HK-2 (cell line): ENCODE measurements around the gene RCN2.
"Not testable (repeated sequence)": the region's sequence is repeated elsewhere in the genome, so short reads cannot be mapped to it uniquely, and the experiment has no call there.

Source experiments
- DNase-seq: peaks from one replicate; pipeline ENCODE4 v3.0.0-alpha.2; 2018; ENCODE audit not compliant: unreplicated experiment

RCN2 gene

GRCh38 chr15:76932135-76932966, 802 bp downstream of the RCN2 start:
- DNase-seq: peak; percentile 1

DNA sequence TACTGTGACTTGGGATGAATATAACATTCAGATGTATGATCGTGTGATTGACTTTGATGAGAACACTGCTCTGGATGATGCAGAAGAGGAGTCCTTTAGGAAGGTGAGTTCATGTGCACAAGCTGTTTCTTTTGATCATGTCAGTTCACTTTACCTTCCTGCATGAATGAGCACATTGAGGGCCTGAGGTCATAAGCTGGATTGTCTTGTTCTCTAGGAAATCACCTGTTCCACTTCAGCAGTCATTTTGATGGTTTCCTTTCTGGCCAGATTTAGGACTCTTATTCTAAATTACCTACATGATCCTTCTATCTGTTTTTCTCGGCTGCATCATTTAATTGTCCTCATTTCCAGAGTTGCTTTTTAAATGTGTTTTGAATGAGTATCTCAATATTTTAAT, 4.1 kb downstream of the RCN2 start:
- DNase-seq: peak; percentile 4

DNA sequence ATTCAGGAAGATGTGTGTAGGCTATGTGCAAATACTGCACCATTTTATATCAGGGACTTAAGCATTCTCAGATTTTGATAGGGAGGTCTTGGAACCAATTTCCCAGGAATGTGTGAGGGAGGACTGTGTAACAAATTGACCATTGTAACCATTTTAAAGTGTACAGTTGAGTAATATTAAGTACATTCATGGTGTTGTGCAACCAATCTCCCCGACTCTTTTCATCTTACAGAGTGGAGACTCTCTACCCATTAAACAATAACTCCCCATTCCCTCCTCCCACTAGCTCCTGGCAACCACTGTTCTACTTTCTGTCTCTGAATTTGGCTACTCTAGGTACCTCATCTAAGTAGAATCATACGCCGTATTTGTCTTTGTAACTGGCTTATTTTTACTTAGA, 5.1 kb downstream of the RCN2 start:
- DNase-seq: no peak

DNA sequence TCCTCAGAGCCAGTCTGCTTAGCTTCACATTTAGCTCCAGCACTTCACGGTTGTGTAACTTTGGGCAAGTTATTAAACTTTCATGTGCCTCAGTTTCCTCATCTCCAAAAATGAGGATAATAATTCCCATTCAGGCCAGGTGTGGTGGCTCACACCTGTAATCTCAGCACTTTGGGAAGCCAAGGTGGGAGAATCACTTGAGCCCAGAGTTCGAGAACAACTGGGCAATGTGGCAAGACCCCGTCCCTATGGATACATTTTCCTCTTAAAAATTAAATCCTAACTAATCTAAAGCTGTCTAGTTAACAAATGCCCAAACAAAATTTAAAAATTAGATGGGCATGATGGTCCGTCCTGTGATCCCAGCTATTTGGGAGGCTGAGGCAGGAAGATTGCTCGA, 7.2 kb downstream of the RCN2 start:
- no peak for DNase-seq

GRCh38 chr15:76939715-76940114, 8.2 kb downstream of the RCN2 start:
- no peak for DNase-seq

DNA sequence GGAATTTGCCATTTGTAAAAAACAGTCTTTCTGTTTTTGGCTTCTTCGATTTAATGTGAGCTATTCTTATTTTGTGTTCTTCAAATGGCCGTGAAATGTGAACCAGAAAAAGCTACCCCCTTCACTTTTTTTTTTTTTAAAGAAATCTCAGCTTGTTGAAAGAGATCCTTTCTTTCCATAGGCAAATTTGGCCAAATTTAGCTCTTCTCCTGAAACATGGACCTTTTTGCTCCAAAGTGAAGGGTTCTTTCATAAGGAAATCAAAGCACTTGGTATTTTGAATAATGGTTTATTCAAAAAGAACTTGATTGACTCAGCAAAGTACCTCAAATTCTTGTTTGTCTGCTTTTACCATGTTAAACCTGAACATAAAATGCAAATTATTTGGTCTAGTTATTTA, 10.1 kb downstream of the RCN2 start:
- DNase-seq: no peak

- no peak for DNase-seq
Measured at GRCh38 chr15:76942331-76942730, 10.8 kb downstream of the RCN2 start.

- DNase-seq: no peak
Measured at GRCh38 chr15:76945494-76946093, 14.0 kb downstream of the RCN2 start.

GRCh38 chr15:76947454-76947853, 15.9 kb downstream of the RCN2 start:
- DNase-seq: no peak

GRCh38 chr15:76951220-76951619, 19.7 kb downstream of the RCN2 start:
- no peak for DNase-seq

DNA sequence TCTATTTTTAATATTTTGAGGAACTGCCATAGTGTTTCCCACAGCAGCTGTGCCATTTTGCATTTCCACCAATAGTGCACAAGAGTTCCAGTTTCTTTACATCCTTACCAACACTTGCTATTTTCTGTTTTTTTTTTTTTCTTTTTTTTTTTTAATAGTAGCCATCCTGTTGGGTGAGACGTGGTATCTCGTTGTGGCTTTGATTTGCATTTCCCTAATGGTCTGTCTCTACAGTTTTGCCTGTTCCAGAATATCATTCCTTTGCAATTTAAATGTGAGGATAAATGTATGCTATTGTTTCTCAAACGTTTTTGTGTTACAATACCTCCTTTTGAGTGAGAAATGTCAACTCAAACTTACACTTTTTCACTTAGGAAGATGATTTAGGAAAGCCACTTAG, 22.4 kb downstream of the RCN2 start:
- DNase-seq: no peak

DNA sequence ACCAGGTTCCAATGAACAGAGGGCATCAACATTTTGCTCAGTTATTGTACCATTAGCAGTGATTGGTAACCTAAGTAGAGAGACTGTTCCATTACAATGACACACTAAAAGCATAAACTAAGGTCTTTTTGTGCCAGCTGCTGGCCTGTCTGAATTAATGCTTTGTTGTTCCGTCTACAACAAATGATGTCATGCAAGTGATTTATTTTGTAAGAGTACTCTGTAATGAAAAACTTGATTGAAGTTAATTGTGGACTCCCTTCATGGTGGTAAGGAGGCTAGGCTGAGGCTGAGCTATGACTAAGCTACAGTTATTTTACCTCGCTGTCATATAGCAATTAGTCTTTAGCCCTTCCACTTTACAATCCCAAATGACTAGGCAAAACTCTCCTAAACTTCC, 23.2 kb downstream of the RCN2 start:
- DNase-seq: no peak

DNA sequence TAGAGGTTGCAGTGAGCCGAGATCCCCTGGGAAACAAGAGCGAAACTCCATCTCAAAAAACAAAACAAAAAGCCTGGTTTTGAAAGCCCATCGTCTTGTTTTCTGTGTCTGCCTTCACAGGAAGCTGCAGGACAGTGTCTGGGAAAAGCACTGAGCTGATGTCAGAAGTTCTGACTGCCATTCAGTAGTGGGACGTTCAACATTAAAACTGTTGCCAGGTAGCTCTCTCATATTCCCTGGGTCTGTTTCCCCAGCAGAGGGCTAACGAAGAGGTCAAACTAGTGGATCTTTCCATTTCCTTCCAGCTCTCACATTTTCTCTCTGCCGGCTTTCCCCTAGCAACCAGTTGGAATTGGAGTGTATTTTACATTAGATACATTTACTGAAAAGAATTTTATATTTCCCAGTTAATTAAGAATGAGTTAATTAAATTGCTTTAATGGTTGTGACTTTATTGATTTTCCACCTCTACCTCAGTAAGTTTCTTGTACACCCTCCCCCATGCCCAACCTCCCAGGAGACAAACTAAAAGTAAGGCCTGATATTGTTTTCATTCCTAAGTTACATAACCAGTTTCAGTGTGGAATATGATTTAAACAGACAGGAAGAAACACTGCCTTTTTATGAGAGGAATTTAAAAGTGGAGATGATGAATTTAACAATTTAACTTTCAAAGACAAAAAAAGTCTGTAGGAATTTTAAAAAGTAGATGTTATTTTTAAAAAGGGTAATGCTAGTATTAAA, 29.9 kb downstream of the RCN2 start:
- DNase-seq: no peak

GRCh38 chr15:76962337-76963013, 30.9 kb downstream of the RCN2 start:
- no peak for DNase-seq

GRCh38 chr15:76963596-76963995, 32.0 kb downstream of the RCN2 start:
- no peak for DNase-seq

GRCh38 chr15:76964157-76964556, 32.6 kb downstream of the RCN2 start:
- no peak for DNase-seq

DNA sequence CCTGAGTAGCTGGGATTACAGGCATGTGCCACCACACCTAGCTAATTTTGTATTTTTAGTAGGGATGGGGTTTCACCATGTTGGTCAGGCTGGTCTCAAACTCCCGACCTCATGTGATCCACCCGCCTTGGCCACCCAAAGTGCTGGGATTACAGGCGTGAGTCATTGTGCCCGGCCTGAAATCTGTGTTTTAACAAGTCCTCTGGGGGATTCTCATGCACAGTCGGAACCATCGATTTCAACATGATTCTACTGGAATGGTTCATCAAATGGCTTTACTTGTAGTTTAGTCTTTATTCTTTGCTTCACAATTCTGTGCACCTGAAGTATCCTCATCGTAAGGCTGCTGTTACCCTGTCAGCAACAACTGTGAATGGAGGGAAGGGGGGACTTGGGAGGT, 34.5 kb downstream of the RCN2 start:
- not testable (repeated sequence) for DNase-seq

DNA sequence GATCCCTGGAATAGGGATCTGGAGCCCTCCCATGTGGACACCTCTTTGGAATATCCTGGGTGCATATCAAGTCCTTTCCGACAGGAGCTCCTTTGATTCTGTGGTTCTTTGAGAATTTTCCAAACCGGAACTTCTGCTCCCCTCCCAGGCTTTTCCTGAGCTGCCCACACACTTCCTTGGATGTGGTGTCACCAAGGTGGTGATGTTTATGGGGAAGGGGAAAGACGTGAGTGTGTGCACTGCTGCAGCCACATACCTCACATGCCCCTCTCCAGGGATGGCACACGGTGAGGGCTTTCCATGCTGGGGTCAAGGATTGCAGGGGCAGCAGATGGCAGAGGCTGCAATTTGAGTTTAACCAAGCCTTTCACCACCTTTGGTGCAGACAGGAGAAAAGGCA, 35.5 kb downstream of the RCN2 start:
- DNase-seq: no peak

DNA sequence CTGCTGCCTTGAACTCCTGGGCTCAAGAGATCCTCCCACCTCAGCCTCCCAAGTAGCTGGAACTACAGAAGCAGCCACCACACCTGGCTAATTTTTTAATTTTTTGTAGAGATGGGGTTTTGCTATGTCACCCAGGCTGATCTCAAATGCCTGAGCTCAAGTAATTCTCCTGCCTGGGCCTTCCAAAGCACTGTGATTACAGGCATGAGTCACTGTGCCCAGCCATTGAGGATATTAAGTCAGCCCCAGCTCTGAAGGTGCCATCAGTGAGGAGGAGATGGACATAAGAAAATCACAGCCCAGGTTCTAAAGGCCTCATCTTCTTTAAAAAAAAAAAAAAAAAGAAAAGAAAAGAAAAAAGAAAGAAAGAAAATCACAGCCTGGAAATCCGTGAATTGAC, 36.8 kb downstream of the RCN2 start:
- no peak for DNase-seq

DNA sequence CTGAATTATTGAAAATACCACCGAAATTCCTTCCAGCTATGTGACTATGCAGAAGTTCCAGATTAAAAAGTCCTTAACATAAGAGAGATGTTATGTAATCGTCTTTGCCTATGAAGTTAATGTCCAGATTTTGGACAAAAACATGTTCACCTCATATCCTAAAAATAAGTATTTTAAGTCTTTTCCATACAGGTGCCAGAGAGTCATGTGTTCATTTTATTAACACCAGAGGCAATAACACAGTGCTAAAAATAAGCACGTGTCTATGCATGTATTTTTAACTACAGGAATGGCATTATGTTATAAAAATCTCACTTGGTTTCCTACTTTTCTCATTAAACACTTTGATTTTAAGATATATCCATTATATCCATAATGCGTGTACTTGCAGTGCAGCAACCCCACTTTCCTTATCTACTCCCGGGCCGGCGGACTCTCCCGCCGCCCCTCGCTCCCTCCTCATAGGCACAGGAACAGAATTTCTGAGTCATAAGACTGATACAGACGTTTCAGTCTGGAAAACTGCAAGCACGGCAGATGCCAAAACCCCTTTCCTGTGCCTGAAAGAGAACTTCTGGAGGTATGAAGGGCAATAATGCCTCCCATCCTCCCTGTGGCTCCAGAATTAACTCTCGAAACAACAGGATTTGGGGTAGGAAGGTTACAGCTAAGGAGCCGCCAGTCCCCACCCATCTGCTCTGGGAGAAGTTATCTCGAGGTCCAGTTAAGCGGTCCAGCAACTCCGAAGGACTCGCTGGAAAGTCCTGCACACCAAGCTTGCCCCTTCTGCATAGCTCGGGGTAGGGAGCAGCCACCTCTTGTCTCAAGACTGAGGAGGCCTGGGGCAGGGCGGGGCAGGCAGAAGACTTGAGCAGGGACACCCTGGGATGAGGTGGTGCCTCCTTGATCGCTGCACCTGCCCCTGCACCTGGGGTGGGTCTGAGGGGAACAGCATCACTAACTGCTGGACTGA, 41.1 kb downstream of the RCN2 start:
- DNase-seq: no peak

- DNase-seq: no peak
Measured at GRCh38 chr15:76973362-76973743, 41.8 kb downstream of the RCN2 start.
